ENCODE results near the gene ZNF410.
A peak's percentile ranks its signal among the peaks of the same experiment; 100 is the strongest.

Gene ZNF410

DNA sequence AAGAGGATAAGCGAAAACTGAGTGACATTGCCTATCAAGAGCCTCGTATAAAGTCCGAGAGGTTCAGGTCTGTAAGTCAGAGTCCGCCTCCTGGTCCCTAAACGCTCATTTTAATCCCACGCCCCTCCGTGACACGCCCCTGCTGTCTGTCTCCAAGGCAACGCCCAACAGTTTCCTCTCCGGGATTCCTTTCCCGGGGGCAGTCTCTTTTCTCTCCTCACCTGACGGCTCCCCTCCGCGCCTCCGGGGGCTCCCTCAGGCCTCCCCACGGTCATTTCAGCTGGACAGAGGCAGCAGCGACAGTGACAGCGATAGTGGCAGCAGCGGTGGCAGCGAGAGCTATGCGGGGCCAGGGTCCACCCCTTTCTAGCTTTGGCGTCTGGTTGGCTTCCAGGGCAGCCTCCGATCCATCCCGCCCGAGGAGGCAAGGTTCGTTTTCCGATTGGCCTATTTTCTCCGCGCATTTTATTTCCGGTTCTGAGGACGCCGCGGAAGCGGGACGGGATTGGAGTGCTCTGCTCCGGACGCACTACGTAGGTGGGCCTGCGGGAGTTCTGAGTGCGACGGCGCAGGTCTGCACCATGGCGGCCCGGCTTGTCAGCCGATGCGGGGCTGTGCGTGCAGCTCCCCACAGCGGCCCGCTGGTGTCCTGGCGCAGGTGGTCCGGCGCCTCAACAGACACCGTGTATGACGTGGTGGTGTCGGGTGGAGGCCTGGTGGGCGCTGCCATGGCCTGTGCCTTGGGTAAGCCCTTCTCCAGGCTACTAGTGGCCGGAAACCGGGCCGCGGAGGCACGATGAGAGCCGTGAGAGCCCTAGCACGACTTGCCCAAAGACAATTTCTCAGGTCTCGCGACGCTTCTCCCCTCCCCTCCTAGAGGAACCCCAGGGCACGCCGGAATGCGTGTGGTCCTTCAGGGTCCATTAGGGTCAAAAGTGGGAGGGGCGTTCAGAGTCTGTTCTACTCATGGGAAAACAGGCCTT is 63.4 kb downstream of the ZNF410 start, which contains the start of the genes COQ6 and FAM161B:
Gene COQ6 (plus strand): TSS at position 551 of the 983 bp plus-strand sequence. CDS start 31 bp downstream, at position 582.
Gene FAM161B (minus strand): TSS at position 343 of the 983 bp plus-strand sequence. CDS start 68 bp downstream, at position 275.
- peak; percentile 81 to 90 (median 88) for DNase-seq (ENCODE audit: low read depth in 2 of 3, low spot score in 1 of 3)

DNA sequence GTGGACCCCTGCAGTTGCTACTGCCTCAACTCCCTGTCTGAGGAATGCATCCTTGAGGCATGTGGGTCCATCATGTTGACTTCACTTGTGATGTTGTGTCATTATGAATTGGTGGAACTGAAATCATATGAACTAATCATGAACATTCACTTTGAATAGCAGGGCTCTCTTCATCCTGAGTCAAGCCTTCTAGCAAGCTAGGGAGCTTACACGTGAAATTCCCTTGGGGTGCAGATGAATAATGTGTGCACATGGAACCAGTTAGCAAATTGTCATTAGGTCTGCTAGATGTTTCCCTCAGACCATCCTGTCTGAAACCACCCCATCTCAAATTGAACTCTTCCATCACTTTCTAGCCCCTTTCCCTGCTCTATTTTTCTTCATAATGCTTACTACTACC is 67.1 kb downstream of the ZNF410 start:
- DNase-seq (ENCODE audit: low read depth in 2 of 3, low spot score in 1 of 3) = no peak

DNA sequence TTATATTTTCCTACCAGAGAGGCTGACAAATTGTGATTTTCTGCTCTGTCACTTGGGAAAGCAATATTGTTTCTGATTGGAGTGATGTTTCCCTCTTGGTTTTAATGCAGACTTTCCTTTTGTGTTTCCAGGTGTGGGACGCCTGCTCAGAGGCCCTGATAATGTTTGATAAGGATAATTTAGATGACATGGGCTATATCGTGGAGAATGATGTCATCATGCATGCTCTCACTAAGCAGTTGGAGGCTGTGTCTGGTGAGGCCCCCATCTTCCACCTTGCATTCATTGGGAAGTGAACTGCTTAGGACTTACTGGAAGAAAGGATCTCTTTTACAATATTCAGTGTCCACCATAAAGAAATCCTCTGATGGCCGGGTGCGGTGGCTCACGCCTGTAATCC is 69.0 kb downstream of the ZNF410 start:
- no peak for DNase-seq (ENCODE audit: low read depth in 2 of 3, low spot score in 1 of 3)

DNA sequence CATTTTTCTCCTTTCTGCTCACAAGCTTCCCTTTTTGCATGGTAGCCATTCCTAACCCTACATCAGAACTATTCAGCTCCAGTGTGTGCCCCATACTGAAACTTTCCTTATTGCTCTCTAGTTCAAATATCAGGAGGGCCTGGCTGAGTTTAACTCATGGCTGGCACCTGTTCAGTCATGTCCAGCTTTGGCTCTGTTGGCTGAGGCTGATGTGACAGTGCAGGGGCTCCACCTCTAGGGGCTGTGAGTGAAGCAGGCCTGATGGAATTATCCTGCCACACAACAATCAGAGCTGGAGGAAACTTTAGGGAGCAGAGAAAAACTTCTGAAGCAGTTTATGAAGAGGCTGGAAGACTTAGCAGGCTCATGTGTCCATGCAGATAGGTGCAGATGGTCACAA is 71.9 kb downstream of the ZNF410 start:
- no peak for DNase-seq (ENCODE audit: low read depth in 2 of 3, low spot score in 1 of 3)

DNA sequence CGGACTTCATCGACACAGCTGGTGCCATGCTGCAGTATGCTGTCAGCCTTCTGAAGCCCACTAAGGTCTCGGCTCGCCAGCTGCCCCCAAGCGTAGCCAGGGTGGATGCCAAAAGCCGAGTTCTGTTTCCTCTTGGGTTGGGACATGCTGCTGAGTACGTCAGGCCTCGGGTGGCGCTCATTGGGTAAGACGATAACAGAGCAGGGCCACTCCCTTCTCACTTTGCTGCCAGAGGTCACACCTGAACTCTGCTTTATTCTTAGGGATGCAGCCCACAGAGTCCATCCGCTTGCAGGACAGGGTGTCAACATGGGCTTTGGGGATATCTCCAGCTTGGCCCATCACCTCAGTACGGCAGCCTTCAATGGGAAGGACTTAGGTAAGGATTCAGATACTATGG is 74.5 kb downstream of the ZNF410 start:
- DNase-seq (ENCODE audit: low read depth in 2 of 3, low spot score in 1 of 3) = no peak

DNA sequence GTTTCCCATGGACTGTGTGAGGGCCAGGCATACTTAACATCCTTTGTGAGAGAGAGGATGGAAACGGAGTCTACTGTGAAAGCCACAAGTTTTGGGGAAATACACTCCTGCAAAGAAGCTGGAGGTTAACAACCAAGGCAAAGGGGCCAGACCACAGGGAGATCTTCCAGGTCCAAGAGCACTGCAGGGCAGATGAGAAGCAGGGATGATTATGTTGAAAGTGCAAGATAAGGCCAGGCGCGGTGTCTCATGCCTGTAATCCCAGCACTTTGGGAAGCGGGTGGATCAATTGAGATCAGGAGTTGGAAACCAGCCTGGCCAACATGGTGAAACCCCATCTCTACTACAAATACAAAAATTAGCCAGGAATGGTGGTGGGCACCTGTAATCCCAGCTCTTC is 78.6 kb downstream of the ZNF410 start:
- DNase-seq (ENCODE audit: low read depth in 2 of 3, low spot score in 1 of 3) = no peak

DNA sequence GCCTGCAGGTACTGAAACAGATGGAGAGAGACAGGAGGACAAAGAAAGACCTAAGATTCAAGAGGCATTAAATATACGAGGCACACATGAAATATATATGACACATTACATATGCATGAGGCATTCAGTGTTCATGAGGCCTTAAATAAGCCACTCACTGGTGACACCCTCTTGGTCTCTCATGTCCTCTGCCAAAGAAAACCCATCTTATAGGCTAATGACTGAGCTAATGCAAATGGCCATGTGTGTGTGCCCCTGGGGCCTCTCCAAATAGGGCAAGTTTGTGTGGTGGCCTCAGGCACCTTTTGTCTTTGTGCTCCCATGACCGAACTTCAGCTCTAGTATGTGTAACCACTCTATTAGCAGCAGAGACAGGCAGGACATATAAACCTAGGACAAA is 82.2 kb downstream of the ZNF410 start:
- DNase-seq (ENCODE audit: low read depth in 2 of 3, low spot score in 1 of 3) = no peak

DNA sequence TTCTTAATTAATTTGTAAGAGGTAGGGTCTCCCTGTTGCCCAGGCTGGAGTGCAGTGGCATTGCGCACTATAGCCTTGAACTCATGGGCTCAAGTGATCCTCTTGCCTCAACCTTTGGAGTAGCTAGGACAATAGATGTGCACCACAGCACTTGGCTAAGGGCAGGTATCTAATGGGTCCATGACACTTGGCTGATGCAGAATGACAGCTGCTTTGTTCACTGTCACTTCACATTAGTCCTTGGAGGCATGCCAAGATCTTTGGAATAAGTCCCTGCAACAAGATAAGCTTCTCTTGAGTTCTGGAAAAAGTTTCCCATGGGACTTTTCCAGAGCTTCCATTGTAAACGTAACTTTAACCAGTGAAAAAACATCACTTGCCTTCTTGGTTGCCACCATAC is 86.8 kb downstream of the ZNF410 start:
- no peak for DNase-seq (ENCODE audit: low read depth in 2 of 3, low spot score in 1 of 3)

DNA sequence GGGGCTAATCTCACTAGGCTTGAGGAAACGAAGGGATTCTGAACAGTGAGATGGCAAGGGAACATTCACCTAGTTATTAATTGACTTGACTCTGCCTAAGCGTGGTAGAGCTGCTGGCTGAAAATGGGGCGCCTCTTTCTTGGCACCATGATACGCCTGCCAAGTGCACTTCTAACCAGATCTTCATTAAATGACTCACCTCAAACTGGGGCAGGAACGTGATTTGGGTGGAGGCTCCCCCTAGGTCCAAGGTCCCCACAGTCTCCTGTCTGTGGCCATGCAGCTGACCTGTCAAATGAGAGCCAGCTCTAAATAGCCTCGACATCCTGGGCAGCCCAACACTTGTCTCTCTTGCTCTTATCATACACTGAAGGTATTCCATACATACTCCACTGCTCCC is 89.5 kb downstream of the ZNF410 start:
- DNase-seq (ENCODE audit: low read depth in 2 of 3, low spot score in 1 of 3) = no peak

DNA sequence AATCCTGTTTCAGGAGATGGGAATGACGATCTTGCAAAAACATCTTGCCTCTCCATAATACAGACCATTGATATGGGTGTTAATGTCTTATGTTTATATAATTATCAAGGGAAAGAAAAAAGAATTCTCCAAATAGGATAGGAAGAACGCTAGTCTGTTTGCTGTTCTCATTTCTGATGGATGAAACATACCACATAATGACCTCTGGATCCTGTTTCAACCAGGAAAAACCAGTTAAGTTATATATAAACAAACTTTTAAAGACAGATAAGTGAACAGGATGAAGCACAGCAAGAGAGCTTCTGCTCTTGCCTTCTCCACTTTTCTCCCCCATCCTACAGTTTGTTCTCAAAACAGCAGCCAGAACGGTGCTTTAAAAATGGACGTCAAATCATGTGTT is 91.2 kb downstream of the ZNF410 start:
- DNase-seq (ENCODE audit: low read depth in 2 of 3, low spot score in 1 of 3) = no peak
